ENCODE data around the gene NPW. TPM values are rescaled to one million over a fixed set of nuclear protein-coding genes. Genes with fewer than 3 reads are reported as not detected.

The NPW gene
- total and polyA plus RNA-seq, 9 of the 15 experiments (the other 6 are each of a cell fraction or from before 2014, with no cell fraction given), result 0.14 to 4.0 (median 2.6) TPM; not detected in 4

- TF ChIP-seq ZNF436 (CRISPR knock-in tag; IDR thresholded peaks at IDR 0.05) (no peak), ZHX1 (conservative IDR thresholded peaks at IDR 0.05; ENCODE audit: low read length) (no peak), SETDB1 (IDR thresholded peaks at IDR 0.05; ENCODE audit: low read length) (no peak), SOX6 (IDR thresholded peaks at IDR 0.05) (no peak), KDM4B (IDR thresholded peaks at IDR 0.05; ENCODE audit: borderline replicate concordance in 2 of 2, low read depth in 1 of 2) (no peak), DACH1 (IDR thresholded peaks at IDR 0.05; ENCODE audit: partially characterized antibody) (no peak), L3MBTL2 (IDR thresholded peaks at IDR 0.05) (no peak), MED1 (CRISPR knock-in tag; IDR thresholded peaks at IDR 0.05; ENCODE audit: borderline replicate concordance) (no peak), KAT8 (IDR thresholded peaks at IDR 0.05; ENCODE audit: low read depth) (no peak), ASH1L (IDR thresholded peaks at IDR 0.05; ENCODE audit: borderline replicate concordance, low read depth, partially characterized antibody) (no peak), CBX2 (IDR thresholded peaks at IDR 0.05; ENCODE audit: insufficient read depth, low read length, poor library complexity, severe bottlenecking) (no peak), MBD2 (IDR thresholded peaks at IDR 0.05; ENCODE audit: borderline replicate concordance, low read depth) (no peak), DIDO1 (tag; IDR thresholded peaks at IDR 0.05; ENCODE audit: low read depth) (no peak), ZNF263 (CRISPR knock-in tag; IDR thresholded peaks at IDR 0.05; ENCODE audit: borderline replicate concordance) (no peak), PURB (CRISPR knock-in tag; IDR thresholded peaks at IDR 0.05; ENCODE audit: low read depth) (no peak), ARID2 (IDR thresholded peaks at IDR 0.05) (no peak), RFX7 (CRISPR knock-in tag; IDR thresholded peaks at IDR 0.05) (no peak), MYNN (IDR thresholded peaks at IDR 0.05) (no peak), MYNN (CRISPR knock-in tag; IDR thresholded peaks at IDR 0.05) (no peak)
- TF ChIP-seq, protein P1, sequence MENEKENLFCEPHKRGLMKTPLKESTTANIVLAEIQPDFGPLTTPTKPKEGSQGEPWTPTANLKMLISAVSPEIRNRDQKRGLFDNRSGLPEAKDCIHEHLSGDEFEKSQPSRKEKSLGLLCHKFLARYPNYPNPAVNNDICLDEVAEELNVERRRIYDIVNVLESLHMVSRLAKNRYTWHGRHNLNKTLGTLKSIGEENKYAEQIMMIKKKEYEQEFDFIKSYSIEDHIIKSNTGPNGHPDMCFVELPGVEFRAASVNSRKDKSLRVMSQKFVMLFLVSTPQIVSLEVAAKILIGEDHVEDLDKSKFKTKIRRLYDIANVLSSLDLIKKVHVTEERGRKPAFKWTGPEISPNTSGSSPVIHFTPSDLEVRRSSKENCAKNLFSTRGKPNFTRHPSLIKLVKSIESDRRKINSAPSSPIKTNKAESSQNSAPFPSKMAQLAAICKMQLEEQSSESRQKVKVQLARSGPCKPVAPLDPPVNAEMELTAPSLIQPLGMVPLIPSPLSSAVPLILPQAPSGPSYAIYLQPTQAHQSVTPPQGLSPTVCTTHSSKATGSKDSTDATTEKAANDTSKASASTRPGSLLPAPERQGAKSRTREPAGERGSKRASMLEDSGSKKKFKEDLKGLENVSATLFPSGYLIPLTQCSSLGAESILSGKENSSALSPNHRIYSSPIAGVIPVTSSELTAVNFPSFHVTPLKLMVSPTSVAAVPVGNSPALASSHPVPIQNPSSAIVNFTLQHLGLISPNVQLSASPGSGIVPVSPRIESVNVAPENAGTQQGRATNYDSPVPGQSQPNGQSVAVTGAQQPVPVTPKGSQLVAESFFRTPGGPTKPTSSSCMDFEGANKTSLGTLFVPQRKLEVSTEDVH (IDR thresholded peaks at IDR 0.05; ENCODE audit: low read depth, partially characterized antibody), result no peak
- TF ChIP-seq, protein P2, sequence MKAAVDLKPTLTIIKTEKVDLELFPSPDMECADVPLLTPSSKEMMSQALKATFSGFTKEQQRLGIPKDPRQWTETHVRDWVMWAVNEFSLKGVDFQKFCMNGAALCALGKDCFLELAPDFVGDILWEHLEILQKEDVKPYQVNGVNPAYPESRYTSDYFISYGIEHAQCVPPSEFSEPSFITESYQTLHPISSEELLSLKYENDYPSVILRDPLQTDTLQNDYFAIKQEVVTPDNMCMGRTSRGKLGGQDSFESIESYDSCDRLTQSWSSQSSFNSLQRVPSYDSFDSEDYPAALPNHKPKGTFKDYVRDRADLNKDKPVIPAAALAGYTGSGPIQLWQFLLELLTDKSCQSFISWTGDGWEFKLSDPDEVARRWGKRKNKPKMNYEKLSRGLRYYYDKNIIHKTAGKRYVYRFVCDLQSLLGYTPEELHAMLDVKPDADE (conservative IDR thresholded peaks at IDR 0.05; ENCODE audit: control insufficient read depth, low read depth, low read length), result no peak
Observed at GRCh38 chr16:2008009-2008526, 11.5 kb upstream of the NPW start (continued).

Measured in K562 (cell line).